Measurements from ENCODE around the gene MDM1. TPM values are rescaled to one million over a fixed set of nuclear protein-coding genes. Genes with fewer than 3 reads are reported as not detected.

Gene MDM1
- total RNA-seq, 1 donor: 23.2 TPM

DNA sequence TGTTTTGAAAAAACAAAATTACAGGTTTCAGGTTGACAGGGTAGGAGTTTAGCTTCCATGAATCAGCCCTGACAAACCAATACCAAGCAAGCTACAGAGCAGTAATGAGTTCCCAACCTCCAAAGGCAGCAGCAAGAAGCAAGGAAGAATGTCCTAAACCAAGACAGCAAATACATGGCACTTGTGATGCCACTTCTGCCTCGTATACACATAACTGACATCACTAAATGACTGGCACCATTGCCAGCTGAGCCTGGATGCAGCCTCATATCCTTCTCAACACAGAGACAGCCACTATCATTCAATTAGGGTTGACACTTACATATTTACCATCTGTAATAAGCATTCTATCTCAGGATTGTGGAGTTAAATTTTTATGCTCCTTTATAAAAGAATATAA is 35.0 kb upstream of the MDM1 start:
- DNase-seq (ENCODE audit: low read depth): no peak
- no peak overlapping the region for H3K4me3 ChIP-seq (ENCODE audit: low read depth, low read length)
- TF ChIP-seq, protein P1, sequence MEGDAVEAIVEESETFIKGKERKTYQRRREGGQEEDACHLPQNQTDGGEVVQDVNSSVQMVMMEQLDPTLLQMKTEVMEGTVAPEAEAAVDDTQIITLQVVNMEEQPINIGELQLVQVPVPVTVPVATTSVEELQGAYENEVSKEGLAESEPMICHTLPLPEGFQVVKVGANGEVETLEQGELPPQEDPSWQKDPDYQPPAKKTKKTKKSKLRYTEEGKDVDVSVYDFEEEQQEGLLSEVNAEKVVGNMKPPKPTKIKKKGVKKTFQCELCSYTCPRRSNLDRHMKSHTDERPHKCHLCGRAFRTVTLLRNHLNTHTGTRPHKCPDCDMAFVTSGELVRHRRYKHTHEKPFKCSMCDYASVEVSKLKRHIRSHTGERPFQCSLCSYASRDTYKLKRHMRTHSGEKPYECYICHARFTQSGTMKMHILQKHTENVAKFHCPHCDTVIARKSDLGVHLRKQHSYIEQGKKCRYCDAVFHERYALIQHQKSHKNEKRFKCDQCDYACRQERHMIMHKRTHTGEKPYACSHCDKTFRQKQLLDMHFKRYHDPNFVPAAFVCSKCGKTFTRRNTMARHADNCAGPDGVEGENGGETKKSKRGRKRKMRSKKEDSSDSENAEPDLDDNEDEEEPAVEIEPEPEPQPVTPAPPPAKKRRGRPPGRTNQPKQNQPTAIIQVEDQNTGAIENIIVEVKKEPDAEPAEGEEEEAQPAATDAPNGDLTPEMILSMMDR (IDR thresholded peaks at IDR 0.05; ENCODE audit: insufficient read depth, low read length): no peak

DNA sequence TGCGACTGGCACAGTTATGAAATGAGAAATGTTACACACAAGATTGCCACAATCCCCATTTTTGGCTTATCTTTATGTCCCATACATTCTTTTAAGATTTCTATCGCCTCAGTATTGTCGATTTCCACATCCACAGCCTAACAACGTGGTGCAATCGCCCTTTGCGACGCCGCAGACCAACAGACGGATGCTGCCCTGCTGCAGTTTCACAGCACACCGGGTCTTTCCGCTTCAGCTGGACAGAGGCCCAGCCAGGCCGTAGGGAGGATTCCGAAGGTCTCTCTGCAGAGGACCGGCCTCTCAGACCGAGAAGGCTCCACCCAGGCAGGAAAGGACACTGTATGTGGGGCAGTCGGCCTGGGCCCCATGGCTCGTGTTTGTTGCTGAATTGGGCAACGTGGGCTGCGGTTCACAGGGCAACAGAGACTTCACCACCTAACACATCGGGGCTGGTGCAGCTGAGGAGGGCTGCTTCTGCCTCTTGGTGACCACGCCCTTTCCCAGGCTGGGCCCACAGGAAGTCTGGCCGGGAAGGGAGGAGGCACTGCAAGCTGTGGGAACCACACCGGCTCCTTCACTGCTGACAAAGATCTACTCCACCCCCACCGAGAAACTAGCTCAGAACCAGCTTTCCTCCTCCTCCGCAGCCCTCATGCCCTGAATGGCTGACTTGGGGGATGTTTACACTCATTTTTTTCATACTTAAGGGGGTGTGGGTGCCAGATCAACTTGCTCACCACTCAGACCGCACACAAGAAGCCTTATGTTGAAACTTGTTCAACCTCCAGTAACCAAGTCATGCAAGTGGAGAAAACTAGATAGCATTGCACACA is 32.9 kb upstream of the MDM1 start:
- TF ChIP-seq, protein P1 (IDR thresholded peaks at IDR 0.05; ENCODE audit: insufficient read depth, low read length): no peak
- H3K4me3 ChIP-seq (ENCODE audit: low read depth, low read length): peak overlapping the region; percentile 49
- DNase-seq (ENCODE audit: low read depth): peak; percentile 97

DNA sequence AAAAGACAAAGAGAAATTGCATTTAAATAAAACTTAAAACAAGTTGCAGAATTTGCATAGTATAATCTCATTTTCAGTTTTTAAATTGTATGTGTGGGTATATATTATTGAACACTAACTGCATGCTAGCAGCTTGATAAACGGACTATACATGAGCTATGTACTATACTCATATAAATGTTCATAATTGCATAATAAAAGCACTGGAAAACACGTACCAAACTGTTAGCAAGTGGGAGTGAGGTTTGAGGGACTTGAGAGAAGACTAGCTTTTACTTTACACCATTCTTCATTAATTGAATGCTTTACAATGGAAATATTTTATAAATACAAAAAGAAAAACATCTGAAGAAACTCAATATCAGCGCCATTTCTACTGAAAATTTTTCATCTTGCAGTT is 32.2 kb upstream of the MDM1 start:
- H3K4me3 ChIP-seq (ENCODE audit: low read depth, low read length): no peak overlapping the region
- no peak for DNase-seq (ENCODE audit: low read depth)
- TF ChIP-seq, protein P1 (IDR thresholded peaks at IDR 0.05; ENCODE audit: insufficient read depth, low read length): no peak

DNA sequence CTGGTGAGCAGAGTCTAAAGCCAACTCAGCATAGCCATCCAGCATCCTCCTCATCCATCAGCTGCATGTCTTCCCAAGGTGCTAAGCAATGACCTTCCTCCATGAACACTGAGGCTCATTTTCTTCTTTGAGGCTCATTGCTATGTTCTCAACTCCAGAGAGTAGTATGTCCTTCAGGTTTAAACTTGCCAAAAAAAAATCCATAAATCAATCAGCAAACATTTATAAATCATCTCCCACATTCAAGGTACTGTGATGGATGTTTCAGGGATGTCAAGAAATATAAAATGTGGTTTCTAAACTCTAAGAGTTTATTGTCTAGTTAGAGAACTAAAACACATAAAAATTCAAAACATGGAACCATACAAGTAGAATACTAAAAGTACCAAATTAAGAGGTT is 29.8 kb upstream of the MDM1 start:
- TF ChIP-seq, protein P1 (IDR thresholded peaks at IDR 0.05; ENCODE audit: insufficient read depth, low read length): no peak
- no peak overlapping the region for H3K4me3 ChIP-seq (ENCODE audit: low read depth, low read length)
- DNase-seq (ENCODE audit: low read depth): no peak

DNA sequence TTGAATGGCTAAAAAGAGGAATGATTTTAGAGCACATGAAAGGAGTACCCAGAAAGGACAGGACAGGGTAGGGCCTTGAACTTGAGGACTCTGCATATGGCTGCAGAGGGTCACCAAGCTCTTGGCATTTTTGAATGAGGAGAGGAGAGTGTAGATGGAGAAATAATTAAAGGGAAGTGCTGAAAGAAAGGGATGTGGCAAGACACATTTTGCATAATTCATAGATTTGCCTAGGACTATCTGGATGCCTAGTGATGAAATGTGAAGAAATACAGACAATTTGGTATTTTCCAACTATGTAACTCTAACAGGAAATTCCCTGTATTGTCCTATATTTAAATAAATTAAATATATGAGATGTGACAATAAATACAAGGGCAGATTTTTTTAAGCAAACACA is 27.5 kb upstream of the MDM1 start:
- TF ChIP-seq, protein P1 (IDR thresholded peaks at IDR 0.05; ENCODE audit: insufficient read depth, low read length): no peak
- DNase-seq (ENCODE audit: low read depth): peak; percentile 67
- no peak overlapping the region for H3K4me3 ChIP-seq (ENCODE audit: low read depth, low read length)

DNA sequence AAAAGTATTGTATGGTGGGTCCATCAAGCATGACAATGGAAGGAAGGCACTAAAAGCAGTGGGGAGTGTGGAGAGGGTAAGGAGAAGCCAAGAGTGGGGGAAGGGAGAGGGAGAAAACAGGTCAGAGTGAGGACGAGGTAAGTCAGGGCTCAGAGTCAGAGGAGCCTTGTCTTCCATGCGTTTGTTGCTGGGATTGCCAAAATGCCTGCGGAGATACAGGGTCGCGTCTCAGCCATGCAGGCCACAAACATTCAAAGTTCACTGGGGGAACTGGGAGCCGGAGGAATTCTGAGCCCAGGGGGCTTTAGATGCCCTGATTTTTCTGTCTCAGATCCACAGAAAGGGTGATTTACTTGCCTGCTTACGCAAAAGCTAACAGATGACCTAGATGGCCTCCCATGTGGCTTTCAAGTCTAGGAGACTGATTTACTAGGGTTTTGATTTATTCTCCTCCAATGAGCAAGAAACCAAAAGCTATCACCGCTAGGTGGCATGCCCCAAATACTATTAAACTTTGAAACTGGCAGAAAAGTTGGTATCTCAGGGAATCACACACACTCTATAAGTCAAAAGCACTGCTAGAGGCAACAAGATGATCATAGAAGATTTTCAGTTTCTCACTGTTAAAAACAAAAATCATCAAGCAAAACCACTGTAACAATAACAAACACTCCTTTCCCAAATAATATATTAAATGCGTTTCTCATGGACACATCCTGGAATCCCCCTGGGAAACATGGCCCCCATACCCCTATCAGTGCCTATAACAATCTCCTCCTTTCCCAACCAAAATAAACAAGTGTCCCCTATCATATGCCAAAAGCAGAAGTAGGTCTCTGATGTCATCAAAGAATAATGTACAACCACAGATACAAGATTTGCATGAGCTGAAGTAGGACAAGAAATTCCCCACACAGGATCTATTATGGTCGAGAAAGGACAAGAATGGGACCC is 26.6 kb upstream of the MDM1 start:
- H3K4me3 ChIP-seq (ENCODE audit: low read depth, low read length): no peak overlapping the region
- DNase-seq (ENCODE audit: low read depth): peak; percentile 91
- TF ChIP-seq, protein P1 (IDR thresholded peaks at IDR 0.05; ENCODE audit: insufficient read depth, low read length): peak; percentile 75

Data from fibroblast of the aortic adventitia (primary cell).